Mesendoderm (in vitro differentiated cells): ENCODE results near the gene GULP1.

Experiments
- DNase-seq: peaks from one replicate; pipeline ENCODE4 v3.0.0; 2013
- H2AK5ac ChIP-seq: 2 replicates; pipeline ENCODE4 v1.6.1; 2013; ENCODE audit warnings: low read length, inconsistent platforms
- H2BK120ac ChIP-seq: 2 replicates; pipeline ENCODE4 v1.6.1; 2013; ENCODE audit warnings: low read depth, mild to moderate bottlenecking, low read length, moderate library complexity, mixed read lengths
- H2BK15ac ChIP-seq: replicated peaks from 2 replicates; pipeline ENCODE4 v1.6.1; 2013; ENCODE audit warnings: low read depth, mild to moderate bottlenecking, moderate library complexity
- H2BK5ac ChIP-seq: 2 replicates; pipeline ENCODE4 v1.6.1; 2013; ENCODE audit warnings: low read length, inconsistent platforms
- H3K18ac ChIP-seq: 2 replicates; pipeline ENCODE4 v1.6.1; 2013; ENCODE audit warnings: mild to moderate bottlenecking, low read length, mixed read lengths
- H3K23ac ChIP-seq: one replicate; pipeline ENCODE4 v1.6.1; 2013; ENCODE audit warnings: low read length
- H3K27ac ChIP-seq: 2 replicates; pipeline ENCODE4 v1.5.1; 2013; ENCODE audit warnings: low read depth, mild to moderate bottlenecking, inconsistent platforms, low read length, moderate library complexity
- H3K27me3 ChIP-seq: 2 replicates; pipeline ENCODE4 v1.6.1; 2013; ENCODE audit warnings: low read length, control low read depth, mild to moderate bottlenecking, inconsistent platforms; ENCODE audit not compliant: insufficient read depth, poor library complexity
- H3K36me3 ChIP-seq: 2 replicates; pipeline ENCODE4 v1.6.1; 2013; ENCODE audit warnings: low read length, inconsistent platforms; ENCODE audit not compliant: control insufficient read depth, insufficient read depth
- H3K4ac ChIP-seq: one replicate; pipeline ENCODE4 v1.6.1; 2013; ENCODE audit warnings: low read depth, mild to moderate bottlenecking, low read length, moderate library complexity
- H3K4me1 ChIP-seq: 2 replicates; pipeline ENCODE4 v1.6.1; 2013; ENCODE audit warnings: low read depth, low read length, inconsistent platforms; ENCODE audit not compliant: control insufficient read depth
- H3K4me2 ChIP-seq: 2 replicates; pipeline ENCODE4 v1.6.1; 2013; ENCODE audit warnings: low read length
- H3K4me3 ChIP-seq: 2 replicates; pipeline ENCODE4 v1.5.1; 2013; ENCODE audit warnings: mild to moderate bottlenecking, low read length
- H3K56ac ChIP-seq: one replicate; pipeline ENCODE4 v1.6.1; 2013; ENCODE audit warnings: low read length
- H3K79me1 ChIP-seq: 2 replicates; pipeline ENCODE4 v1.6.1; 2013; ENCODE audit warnings: low read length, inconsistent platforms
- H3K79me2 ChIP-seq: 2 replicates; pipeline ENCODE4 v1.6.1; 2013; ENCODE audit warnings: mild to moderate bottlenecking, low read length; ENCODE audit not compliant: control insufficient read depth, insufficient read depth
- H3K9ac ChIP-seq: 2 replicates; pipeline ENCODE4 v1.6.1; 2013; ENCODE audit warnings: low read length, inconsistent platforms
- H4K5ac ChIP-seq: one replicate; pipeline ENCODE4 v1.6.1; 2013; ENCODE audit warnings: low read length
- H4K8ac ChIP-seq: one replicate; pipeline ENCODE4 v1.6.1; 2013; ENCODE audit warnings: low read depth, mild to moderate bottlenecking, control low read depth, low read length, moderate library complexity
- WGBS: extraction: QIAGEN DNeasy Blood & Tissue Kit; methylation state at CpG from one replicate; pipeline ENCODE4 v1.1.7; 2013; ENCODE audit warnings: low lambda C conversion rate, missing lambda C conversion rate; ENCODE audit not compliant: insufficient coverage; ENCODE audit errors: extremely low coverage; 5-methylcytosine and 5-hydroxymethylcytosine counted together

The GULP1 gene

DNA sequence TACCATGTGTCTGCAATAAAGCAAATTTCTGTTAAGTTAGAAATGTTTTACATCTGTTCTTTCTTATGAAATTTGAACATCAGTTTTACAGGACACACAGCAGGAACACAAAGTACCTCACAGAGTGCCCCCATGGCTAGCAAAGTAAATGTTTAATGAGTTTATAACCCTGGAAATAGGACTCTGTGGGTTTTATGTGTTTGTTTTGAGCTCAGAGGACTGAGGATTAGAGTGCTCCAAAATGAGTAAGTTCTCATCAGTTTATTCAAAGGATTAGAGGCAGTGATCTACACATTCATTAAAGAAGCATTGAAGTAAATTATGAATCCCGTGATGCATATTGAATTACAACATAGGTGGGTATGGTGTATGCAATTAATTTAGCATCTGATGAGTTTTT lies 281.8 kb downstream of the GULP1 start:
- H3K79me2 ChIP-seq = no peaks in the 10 kb centered on the region
- H3K36me3 ChIP-seq = no peaks in the 10 kb centered on the region
- H3K79me1 ChIP-seq = no peaks in the 10 kb centered on the region
- H3K56ac ChIP-seq = no peak overlapping the region
- no peak overlapping the region for H3K27ac ChIP-seq
- WGBS = no CpG with 5 or more reads among the region's 1 CpG
- no peak overlapping the region for H2AK5ac ChIP-seq
- no peaks in the 10 kb centered on the region for H3K27me3 ChIP-seq
- no peak overlapping the region for H3K9ac ChIP-seq
- no peak overlapping the region for H4K5ac ChIP-seq
- H3K4me3 ChIP-seq = no peak overlapping the region
- no peak for DNase-seq
- no peak overlapping the region for H4K8ac ChIP-seq
- no peak overlapping the region for H2BK5ac ChIP-seq
- no peak overlapping the region for H2BK120ac ChIP-seq
- no peaks in the 10 kb centered on the region for H3K4me1 ChIP-seq
- no peak overlapping the region for H3K18ac ChIP-seq
- no peak overlapping the region for H3K4me2 ChIP-seq
- H2BK15ac ChIP-seq = no peak overlapping the region
- no peak overlapping the region for H3K4ac ChIP-seq
- no peak overlapping the region for H3K23ac ChIP-seq

DNA sequence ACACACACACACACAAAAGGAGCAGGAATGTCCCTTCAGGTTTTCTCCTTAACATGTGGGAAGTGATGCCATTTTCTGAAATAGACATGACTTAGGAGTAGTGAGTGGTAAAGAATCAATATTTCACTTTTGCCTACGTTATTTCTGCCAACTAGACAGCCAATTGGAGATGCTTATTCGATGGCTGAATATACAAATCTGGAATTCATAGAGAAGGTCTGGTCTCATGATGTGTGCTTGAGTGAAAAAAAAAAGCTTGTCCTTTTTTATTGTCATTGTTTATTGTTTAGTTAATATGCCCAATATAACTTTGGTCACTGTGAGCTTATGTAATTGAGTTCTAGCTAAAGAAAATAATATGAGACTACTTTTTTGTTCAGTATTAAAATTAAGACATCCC lies 284.3 kb downstream of the GULP1 start:
- no peak overlapping the region for H3K4me2 ChIP-seq
- H4K5ac ChIP-seq = no peak overlapping the region
- H2AK5ac ChIP-seq = no peak overlapping the region
- WGBS = no CpG with 5 or more reads among the region's 2 CpGs
- no peak overlapping the region for H3K4ac ChIP-seq
- H3K79me1 ChIP-seq = no peaks in the 10 kb centered on the region
- no peak overlapping the region for H3K9ac ChIP-seq
- no peak overlapping the region for H3K56ac ChIP-seq
- H3K23ac ChIP-seq = no peak overlapping the region
- no peak overlapping the region for H3K27ac ChIP-seq
- no peaks in the 10 kb centered on the region for H3K4me1 ChIP-seq
- H3K18ac ChIP-seq = no peak overlapping the region
- H3K36me3 ChIP-seq = no peaks in the 10 kb centered on the region
- no peaks in the 10 kb centered on the region for H3K27me3 ChIP-seq
- no peak overlapping the region for H3K4me3 ChIP-seq
- H3K79me2 ChIP-seq = no peaks in the 10 kb centered on the region
- no peak overlapping the region for H4K8ac ChIP-seq
- H2BK120ac ChIP-seq = no peak overlapping the region
- no peak for DNase-seq
- H2BK15ac ChIP-seq = no peak overlapping the region
- H2BK5ac ChIP-seq = no peak overlapping the region

- Histone ChIP-seq H3K27me3 (no peaks in the 10 kb centered on the region), H3K79me2 (no peaks in the 10 kb centered on the region), H3K27ac (no peak overlapping the region), H2BK5ac (no peak overlapping the region), H3K4me2 (no peak overlapping the region), H3K79me1 (no peaks in the 10 kb centered on the region), H2BK120ac (no peak overlapping the region), H3K4me1 (no peaks in the 10 kb centered on the region), H4K8ac (no peak overlapping the region), H2AK5ac (no peak overlapping the region), H3K18ac (no peak overlapping the region), H3K56ac (no peak overlapping the region), H2BK15ac (no peak overlapping the region), H3K23ac (no peak overlapping the region), H3K36me3 (no peaks in the 10 kb centered on the region), H3K4ac (no peak overlapping the region), H3K9ac (no peak overlapping the region), H4K5ac (no peak overlapping the region), H3K4me3 (no peak overlapping the region)
- WGBS = no CpG with 5 or more reads among the region's 1 CpG
- no peak for DNase-seq
Observed at GRCh38 chr2:188576651-188577050, 285.0 kb downstream of the GULP1 start.

DNA sequence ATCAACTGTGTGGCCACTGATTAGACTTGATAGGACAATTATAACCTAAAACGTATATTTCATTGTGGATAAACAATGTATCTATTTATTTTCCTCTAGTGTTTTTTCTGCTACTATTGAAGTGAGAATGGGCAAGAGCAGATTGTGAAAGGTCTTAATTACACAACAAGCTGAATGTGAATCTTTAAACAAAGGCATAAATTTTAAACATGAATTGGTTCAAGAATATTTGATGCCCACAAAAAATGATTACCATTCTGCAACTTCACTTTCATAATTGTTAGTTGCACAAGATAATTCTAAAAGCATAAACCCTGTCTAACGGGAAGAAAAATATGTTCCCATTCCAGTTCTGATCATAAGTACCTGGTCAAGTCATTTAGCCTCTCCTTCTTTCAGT lies 285.6 kb downstream of the GULP1 start:
- no peak overlapping the region for H4K8ac ChIP-seq
- no peak overlapping the region for H4K5ac ChIP-seq
- H2BK120ac ChIP-seq = no peak overlapping the region
- WGBS = no CpG with 5 or more reads among the region's 2 CpGs
- H3K27ac ChIP-seq = no peak overlapping the region
- H3K79me2 ChIP-seq = no peaks in the 10 kb centered on the region
- H2BK15ac ChIP-seq = no peak overlapping the region
- no peak overlapping the region for H3K23ac ChIP-seq
- no peaks in the 10 kb centered on the region for H3K27me3 ChIP-seq
- DNase-seq = no peak
- H3K79me1 ChIP-seq = no peaks in the 10 kb centered on the region
- H3K18ac ChIP-seq = no peak overlapping the region
- no peak overlapping the region for H2AK5ac ChIP-seq
- no peaks in the 10 kb centered on the region for H3K4me1 ChIP-seq
- H3K56ac ChIP-seq = no peak overlapping the region
- no peak overlapping the region for H2BK5ac ChIP-seq
- no peaks in the 10 kb centered on the region for H3K36me3 ChIP-seq
- no peak overlapping the region for H3K4me3 ChIP-seq
- no peak overlapping the region for H3K4me2 ChIP-seq
- no peak overlapping the region for H3K4ac ChIP-seq
- no peak overlapping the region for H3K9ac ChIP-seq

GRCh38 chr2:188580738-188581137 lies 289.1 kb downstream of the GULP1 start:
- no peak overlapping the region for H3K23ac ChIP-seq
- no peak overlapping the region for H3K18ac ChIP-seq
- H2BK120ac ChIP-seq = no peak overlapping the region
- no peaks in the 10 kb centered on the region for H3K36me3 ChIP-seq
- DNase-seq = no peak
- H2AK5ac ChIP-seq = no peak overlapping the region
- no peaks in the 10 kb centered on the region for H3K79me1 ChIP-seq
- H4K8ac ChIP-seq = no peak overlapping the region
- no peak overlapping the region for H4K5ac ChIP-seq
- no peak overlapping the region for H2BK5ac ChIP-seq
- no peak overlapping the region for H3K27ac ChIP-seq
- H3K4me1 ChIP-seq = no peaks in the 10 kb centered on the region
- no peak overlapping the region for H3K9ac ChIP-seq
- H3K27me3 ChIP-seq = no peaks in the 10 kb centered on the region
- WGBS = no CpG with 5 or more reads among the region's 5 CpGs
- no peak overlapping the region for H2BK15ac ChIP-seq
- no peak overlapping the region for H3K56ac ChIP-seq
- no peak overlapping the region for H3K4me3 ChIP-seq
- no peak overlapping the region for H3K4me2 ChIP-seq
- no peak overlapping the region for H3K4ac ChIP-seq
- no peaks in the 10 kb centered on the region for H3K79me2 ChIP-seq

DNA sequence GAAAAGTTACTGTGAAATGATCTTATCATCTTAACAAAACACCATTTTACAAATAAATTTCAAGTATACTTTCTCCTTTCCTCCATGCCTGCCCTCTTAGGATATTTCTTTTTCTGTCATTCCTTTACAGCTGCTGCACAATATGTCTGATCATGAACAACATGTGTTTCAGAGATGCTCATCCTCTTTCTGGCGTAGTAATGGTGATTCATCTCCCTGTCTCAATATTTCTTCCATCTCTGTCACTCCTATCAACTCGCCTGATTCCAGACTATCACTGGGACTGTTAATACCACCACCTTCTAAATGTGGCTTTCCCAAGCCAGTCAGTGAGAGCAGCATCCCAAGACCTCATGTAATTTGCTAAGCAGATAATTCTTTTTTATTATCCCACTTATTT lies 290.5 kb downstream of the GULP1 start:
- Histone ChIP-seq H4K5ac (no peak overlapping the region), H2BK5ac (no peak overlapping the region), H3K79me2 (no peaks in the 10 kb centered on the region), H3K27me3 (no peaks in the 10 kb centered on the region), H3K23ac (no peak overlapping the region), H2AK5ac (no peak overlapping the region), H4K8ac (no peak overlapping the region), H2BK15ac (no peak overlapping the region), H3K56ac (no peak overlapping the region), H3K9ac (no peak overlapping the region), H3K4me1 (no peaks in the 10 kb centered on the region), H3K36me3 (no peaks in the 10 kb centered on the region), H3K18ac (no peak overlapping the region), H3K4ac (no peak overlapping the region), H3K4me3 (no peak overlapping the region), H2BK120ac (no peak overlapping the region), H3K27ac (no peak overlapping the region), H3K79me1 (no peaks in the 10 kb centered on the region), H3K4me2 (no peak overlapping the region)
- no peak for DNase-seq
- no CpG with 5 or more reads among the region's 2 CpGs for WGBS
